Spleen (tissue), 7 donors: ENCODE measurements around the gene CMSS1.

ENCODE experiments used
- POLR2A ChIP-seq, 3 donors: fragments of 450-650 bp; IDR thresholded peaks; one replicate each; pipeline ENCODE4 v1.5.1; 2017; ENCODE audit warnings: antibody characterized with exemption in 3 of 3, mild to moderate bottlenecking in 1 of 3
- TF ChIP-seq, protein P1 (sequence below), 11 experiments: fragments of 200-600 bp in 7 of 11; fragments of 450-650 bp in 4 of 11; sonication (generic) in 4 of 11; IDR thresholded peaks in 8 of 11; conservative IDR thresholded peaks in 3 of 11; 1 replicate in 7 of 11; 2 replicates in 4 of 11; pipeline versions ENCODE4 v1.4.0 to v1.8.0; 2016 to 2021; ENCODE audit warnings: antibody characterized with exemption in 11 of 11, inconsistent platforms in 4 of 11, mild to moderate bottlenecking in 1 of 11
- donor health status: DM: no; HTN: no; CAD: no; lungs with moderate emphysema.
- donor health status: DM: no; HTN: no; CAD: no.
- donor health status: DM: no; HTN: no; CAD: no.

DNA sequence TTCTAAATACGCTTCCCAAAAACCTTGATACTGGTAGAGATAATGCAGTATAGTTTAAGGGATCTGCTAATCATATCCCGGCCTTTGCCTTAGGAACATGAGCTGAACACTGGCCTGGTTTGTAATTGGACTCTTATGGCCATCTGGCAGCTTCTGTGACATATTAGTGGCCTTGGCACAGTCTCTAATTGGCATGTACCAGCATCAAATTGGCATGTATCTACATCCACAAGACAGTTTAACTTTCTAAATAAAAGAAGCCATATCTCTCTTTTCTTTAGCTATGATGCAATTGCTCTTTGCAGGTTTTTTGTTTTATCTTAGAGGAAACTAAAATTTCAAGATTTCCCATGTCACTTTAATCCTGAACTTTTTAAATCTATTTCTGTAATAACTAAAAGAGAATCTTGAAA is 341.3 kb downstream of the CMSS1 start:
- TF ChIP-seq, protein P1, sequence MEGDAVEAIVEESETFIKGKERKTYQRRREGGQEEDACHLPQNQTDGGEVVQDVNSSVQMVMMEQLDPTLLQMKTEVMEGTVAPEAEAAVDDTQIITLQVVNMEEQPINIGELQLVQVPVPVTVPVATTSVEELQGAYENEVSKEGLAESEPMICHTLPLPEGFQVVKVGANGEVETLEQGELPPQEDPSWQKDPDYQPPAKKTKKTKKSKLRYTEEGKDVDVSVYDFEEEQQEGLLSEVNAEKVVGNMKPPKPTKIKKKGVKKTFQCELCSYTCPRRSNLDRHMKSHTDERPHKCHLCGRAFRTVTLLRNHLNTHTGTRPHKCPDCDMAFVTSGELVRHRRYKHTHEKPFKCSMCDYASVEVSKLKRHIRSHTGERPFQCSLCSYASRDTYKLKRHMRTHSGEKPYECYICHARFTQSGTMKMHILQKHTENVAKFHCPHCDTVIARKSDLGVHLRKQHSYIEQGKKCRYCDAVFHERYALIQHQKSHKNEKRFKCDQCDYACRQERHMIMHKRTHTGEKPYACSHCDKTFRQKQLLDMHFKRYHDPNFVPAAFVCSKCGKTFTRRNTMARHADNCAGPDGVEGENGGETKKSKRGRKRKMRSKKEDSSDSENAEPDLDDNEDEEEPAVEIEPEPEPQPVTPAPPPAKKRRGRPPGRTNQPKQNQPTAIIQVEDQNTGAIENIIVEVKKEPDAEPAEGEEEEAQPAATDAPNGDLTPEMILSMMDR (IDR thresholded peaks at IDR 0.05 in 8 of 11, conservative IDR thresholded peaks at IDR 0.05 in 3 of 11) = no peak
- TF ChIP-seq POLR2A (IDR thresholded peaks at IDR 0.05) = no peak
